HG02763 (cell line): ENCODE measurements around the gene GLS.
"Not testable (repeated sequence)": the region's sequence is repeated elsewhere in the genome, so short reads cannot be mapped to it uniquely, and the experiment has no call there.

ENCODE experiments used
- ATAC-seq: cut with Tn5 transposase; IDR thresholded peaks from one replicate; pipeline ENCODE4 v1.9.1; 2021; ENCODE audit warnings: mild to moderate bottlenecking, moderate library complexity; ENCODE audit not compliant: unreplicated experiment

Gene GLS

DNA sequence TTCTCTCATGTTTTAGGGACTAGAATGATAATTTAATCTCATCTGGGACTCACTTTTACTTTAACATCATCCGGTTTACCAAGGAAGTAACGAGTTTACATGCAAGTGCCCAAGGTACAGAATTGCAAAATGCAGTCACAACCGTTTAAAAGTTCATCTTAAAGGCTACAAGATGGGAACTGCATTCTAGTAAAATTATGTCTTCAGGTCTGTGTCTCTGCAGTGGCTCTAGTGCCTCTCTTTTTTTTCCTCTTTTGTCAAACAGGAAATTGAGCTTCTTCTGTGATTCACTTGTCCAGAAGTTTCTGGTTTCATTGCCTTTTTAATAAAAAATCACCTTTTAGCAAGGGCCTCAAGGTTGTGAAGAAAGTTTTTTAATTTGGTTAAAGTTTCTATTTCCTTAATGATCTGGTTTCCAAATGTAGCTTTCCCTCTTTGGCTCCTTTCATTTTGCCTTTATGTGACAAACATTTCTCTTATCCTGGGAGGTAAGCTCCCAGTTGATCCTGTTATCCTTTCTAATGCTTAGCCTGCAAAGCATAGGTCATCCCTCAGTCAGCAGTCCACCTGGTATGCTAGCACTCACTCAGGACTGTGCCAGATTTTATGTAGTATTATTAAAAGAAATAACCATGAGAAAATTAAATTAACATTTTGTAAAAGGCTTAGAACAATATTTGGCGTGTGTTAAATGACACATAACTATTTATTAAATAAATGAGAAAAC, 2.4 kb downstream of the GLS start:
- ATAC-seq, result no peak

DNA sequence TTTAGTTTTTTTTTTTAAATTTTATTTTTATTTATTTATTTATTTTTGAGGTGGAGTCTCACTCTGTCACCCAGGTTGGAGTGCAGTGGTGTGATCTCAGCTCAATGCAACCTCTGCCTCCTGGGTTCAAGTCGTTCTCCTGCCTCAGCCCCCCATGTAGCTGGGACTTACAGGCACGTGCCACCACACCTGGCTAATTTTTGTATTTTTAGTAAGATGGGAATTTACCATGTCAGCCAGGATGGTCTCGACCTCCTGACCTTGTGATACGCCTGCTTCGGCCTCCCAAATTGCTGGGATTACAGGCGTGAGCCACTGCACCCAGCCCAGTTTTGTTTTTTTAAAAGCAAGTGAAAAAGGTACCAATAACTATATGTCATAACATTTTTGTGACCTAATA, 5.2 kb downstream of the GLS start:
- not testable (repeated sequence) for ATAC-seq

DNA sequence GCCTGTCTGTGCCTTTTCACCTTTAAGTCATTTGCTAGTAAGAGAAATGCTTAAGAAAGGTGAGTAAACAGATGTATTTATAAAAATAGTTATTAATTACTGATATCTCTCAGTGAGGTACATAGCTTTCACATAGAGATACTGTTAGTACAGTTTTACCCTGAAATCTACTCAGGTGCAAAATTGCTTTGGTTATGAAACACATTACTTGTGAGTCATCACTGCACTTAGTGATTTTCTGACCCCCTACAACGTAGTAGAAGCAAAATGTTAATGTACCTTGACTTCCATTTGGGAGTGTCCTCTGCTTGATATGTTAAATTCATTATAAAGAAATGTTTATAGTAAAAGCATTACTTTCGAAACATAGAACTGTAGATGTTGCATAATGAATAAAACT, 6.5 kb downstream of the GLS start:
- peak; percentile 55 for ATAC-seq

DNA sequence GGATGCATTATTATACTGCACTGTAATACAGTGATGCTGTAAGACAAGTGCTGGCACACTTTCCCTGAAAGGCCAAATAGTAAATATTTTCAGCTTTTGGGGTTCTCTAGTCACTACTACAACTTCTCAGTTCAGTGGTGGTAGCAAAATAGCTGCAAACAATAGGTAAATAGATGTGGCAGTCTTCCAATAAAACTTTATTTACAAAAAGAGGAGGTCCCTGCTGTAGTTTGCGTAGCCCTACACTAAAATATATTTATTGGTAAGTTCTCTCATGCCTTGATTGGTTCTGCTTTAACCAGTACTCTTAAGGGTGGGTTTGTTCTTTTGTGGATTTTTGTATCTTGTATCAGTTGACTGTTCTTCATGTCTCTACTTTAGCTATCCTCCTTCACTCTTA, 7.8 kb downstream of the GLS start:
- ATAC-seq, result no peak

DNA sequence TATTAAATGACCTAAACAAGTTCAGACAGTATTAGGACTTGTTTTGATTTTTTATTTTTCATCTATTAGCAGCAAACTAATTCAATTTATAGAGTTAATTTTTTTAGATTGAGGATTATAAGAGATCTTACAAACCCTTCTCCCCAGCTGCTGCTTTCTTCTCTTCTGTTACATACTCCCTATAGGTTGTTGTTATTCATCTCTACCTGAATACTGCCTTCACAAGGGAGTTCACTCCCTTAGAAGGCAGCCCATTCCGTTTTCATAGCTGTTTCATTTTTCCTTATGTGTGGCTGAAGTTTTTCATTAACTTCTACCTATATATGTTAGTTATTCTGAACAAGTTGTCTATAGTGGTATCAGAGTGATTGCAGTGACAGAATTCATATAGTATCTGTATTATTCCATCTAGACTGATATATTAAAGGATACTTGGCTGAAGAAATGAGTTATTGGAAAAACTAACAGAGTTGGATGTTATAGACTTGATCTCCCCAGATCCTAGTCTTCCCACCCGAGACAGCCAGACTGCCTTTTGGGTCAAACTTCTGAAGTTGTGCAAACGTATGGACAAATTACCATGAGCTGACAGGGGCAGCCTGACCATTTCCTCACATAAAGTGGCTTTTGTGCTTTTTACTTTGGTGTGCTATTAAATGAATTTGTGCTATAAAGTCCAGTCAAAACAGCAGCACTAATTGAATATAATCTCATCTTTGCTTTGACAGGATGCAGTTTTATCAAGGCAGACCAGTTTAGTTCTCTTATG, 8.7 kb downstream of the GLS start:
- ATAC-seq, result no peak

DNA sequence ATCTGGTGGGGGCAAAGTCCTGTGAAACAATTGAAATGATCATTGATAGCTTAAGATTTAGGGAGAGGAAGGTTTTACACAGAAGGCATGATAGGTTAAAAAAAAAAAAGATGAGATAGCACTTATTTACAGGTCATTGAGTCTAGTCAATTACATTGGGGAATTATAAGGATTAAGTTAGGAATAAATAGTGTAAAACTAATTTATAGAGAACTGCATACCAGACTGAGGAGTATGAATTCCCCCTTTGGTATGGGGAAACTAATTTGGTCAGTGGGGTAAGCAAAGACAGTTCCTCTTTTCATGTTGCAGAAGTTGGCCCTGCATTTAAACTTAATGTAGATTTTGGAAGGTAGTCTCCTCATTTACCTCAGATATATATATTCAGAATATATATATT, 10.8 kb downstream of the GLS start:
- peak; percentile 35 for ATAC-seq

DNA sequence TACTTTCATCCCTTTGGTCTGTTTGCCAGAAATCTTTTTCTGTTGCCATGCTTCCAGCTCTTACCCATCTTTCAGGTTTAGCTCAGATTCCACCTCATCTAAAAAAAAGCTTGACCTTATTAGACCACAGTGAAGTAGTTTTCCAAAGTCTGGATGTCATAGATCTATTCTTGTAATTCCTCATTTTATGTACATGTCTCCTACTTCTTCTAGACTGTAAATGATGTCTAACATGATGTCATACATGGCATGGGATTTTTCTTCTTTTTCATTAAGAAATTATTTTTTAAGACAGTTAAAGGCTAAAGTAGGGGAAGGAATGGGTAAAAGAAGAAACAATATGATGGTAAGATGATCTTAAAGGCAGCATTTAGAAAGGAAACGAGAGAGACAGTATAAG, 11.3 kb downstream of the GLS start:
- ATAC-seq, result no peak

DNA sequence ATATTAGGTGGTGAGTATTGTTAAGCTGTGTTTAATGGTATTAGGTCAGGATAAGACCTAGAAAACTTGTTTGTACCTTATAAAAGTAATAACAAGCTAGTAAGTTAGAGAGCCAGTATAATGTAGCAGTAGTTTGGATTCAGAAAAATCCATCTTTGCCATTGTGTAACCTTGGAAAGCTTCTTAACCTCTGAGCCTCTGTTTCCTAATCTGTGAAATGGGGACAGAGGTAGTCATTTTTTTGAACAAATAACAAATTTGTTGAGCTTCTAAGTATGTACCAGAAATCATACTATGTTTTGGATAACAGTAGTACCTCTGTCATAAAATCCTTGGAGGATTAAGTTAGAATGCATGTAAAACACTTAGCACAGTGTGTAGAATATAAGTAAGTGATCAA, 12.5 kb downstream of the GLS start:
- no peak for ATAC-seq

DNA sequence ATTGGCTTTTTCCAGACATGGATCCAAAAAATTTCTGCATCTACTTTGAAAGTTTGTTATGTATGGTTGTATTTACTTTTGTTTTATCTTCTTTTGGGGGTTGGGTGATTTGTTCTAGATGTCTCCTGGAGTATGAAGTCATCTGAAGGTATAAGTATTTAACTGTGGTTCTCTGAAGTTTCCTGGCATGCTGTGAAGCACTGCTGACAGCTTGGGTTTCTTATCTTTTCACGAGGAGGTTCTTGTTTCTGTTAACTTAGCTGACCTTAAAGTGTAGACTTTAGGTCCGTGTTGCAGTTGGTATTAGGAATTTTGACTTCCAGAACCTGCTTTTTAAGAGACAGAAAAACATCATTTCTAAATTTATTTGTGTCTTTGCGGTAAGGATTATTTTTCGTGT, 15.9 kb downstream of the GLS start:
- no peak for ATAC-seq

DNA sequence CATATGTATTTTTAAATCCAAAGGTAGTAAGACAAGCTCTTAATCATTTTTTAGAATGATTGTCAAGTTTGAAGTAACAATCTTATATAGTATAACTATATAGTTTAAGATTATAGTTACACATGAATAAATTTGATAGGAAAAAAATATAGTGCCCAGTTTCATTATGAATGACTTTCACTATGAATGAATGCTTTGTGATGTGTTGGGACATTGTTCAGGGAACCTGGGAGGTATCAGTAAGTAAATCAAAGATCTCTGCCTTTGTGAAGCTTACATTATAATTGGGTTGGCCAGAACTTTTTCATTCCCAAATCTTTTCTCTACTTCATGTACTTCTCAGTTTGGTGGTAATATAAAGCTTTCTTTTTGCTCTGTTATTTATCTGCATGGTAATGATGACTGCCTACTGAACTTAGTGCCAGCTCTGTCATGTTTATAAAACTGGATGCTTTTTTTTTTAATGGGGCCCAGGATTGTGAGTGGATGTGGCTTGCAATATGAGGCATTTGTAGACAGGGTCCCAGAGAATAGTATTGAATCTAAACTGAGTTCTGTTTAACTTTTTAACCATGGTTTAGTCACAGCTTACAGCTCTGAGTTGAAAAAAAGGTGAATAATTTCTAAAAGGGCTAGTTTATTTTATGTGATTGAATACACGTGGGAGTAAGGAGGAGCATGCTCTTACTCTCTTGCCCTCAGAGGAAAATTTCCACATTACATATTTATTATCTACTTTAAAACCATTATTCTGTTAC, 23.3 kb downstream of the GLS start:
- no peak for ATAC-seq

DNA sequence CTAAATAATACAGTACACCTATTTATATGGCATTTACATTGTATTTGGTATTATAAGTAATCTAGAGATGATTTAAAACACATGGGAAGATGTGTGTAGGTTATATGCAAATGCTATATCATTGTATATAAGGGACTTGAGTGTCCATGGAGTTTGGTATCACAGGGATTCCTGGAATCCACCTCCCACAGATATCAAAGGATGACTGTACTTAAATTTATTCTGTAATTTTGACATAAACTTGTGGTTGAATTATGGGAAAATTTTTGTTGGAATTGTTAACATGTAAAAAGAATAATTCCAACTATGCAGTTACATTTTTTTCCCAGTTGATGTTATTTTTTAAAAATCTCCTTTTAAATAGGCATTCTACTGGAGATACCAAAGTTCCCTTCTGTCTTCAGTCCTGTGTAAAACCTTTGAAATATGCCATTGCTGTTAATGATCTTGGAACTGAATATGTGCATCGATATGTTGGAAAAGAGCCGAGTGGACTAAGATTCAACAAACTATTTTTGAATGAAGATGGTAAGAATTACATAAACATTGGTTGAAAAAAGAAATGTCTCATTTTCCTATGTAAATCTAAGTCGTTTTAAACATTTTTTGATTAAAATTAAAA, 24.1 kb downstream of the GLS start:
- no peak for ATAC-seq

DNA sequence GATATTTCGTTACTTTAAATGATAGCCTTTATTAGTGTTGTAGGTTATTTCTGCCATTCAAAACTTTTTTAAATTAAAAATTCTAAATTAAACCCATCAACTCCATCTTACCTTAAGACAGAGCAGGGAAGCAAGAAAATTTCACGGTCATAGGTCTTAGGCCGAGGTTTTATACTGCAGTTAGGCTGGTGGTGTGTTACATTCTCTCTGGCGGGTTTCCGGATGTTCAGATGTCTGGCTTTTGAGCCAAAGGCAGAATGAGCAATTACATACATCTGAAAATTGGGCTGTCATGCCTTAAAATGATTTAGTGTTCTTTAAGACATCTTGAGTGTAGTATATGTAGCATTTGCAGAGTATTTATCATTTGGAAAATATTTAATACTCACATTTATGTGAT, 27.9 kb downstream of the GLS start:
- ATAC-seq, result no peak

DNA sequence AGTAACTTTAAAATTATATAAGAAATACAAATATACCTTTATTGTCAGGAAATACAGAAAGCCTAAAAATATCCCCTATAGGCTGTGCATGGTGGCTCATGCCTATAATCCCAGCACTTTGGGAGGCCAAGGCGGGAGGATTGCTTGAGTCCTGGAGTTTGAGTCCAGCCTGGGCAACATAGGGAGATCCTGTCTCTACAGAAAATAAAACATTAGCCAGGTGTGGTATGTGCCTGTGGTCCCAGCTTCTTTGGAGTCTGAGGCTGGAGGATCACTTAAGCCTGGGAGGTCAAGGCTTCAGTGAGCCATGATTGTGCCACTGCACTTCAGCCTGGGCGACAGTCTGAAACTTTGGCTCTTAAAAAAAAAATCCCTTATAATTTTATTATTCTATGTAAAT, 29.1 kb downstream of the GLS start:
- no peak for ATAC-seq

DNA sequence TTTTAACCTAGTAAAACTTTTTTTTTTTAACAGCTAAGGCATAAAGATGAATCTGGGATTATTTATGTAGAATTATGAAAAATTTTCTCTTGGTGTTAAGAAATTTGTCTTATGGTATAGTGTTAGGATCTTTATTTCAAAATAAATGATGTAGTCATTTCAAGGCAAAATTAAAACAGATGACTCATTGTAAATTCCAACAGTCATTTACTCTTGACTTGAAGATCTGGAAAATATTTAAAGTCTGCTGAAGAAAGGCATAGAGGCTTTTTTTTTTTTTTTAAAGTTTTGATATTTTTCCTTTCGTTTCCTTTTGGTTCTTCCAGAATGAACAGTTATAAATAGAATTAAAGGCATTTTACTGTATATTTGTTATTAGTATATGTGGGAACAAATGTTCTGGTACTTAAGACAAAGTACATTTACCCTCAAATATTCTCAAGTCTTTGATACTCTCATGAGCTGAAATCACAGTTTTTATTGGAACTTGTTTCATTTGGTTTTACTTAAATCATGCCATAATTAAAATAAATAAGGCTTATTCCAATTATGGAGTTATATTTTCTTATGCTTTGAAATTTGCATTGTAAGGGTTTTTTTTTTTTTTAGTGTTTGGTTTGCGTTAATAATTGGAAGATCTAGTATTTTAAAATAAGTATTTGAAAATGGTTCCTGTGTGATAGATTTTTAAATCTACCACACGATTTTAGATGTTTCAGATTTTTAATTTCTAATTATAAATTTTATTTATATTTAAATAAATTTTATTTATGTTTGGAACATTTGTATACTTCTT, 29.9 kb downstream of the GLS start:
- ATAC-seq, result no peak

DNA sequence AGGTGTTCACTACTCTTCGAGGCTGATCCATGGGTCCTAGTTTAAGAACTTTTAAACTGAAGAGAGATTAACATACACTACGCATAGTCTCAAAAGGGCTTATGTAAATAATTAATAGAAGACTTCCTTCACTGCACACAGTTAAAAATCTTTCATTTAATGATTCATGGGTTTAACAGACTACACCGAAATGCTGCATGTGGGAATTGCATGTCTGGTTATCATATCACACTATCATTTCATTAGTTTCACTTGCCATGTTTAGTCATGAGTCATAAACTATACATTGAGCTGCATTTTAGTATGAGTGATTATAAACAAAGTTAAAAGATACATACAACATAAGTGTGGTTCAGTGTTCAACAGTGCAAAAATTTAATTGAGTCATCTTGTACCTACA, 31.2 kb downstream of the GLS start:
- peak; percentile 73 for ATAC-seq

DNA sequence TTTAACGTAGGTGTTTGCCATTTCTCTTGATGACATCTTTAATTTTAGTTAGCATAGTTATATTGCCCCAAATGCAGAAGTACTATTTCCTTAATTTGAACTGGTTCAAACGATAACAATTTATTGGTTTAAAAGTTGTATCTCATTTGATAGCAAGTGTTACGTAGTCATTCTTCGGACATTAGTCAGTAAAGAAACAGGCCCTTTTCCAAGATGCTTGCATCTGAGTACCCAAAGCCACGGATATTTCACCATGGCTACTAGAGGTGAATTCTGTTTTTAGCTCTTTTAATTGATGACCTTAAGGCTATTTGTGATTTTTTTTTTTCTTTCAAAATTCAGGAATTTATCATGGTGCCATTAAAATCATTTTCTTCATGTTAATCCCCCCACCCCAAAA, 32.1 kb downstream of the GLS start:
- no peak for ATAC-seq

DNA sequence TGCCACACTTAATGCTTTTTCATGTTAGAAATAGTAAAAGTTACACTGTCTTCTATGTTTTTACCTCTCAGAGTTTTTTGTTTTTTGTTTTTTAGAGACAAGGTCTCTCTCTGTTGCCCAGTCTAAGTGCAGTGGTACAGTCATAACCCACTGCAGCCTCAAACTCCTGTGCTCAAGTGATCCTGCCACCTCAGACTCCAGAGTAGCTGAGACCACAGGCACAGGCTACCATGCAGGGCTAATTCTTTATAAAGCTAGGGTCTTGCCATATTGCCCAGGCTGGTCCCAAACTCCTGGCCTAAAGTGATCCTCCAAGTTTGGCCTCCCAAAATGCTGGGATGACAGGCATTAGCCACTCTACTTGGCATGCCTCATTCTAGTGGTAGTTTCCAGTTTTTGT, 33.1 kb downstream of the GLS start:
- no peak for ATAC-seq

DNA sequence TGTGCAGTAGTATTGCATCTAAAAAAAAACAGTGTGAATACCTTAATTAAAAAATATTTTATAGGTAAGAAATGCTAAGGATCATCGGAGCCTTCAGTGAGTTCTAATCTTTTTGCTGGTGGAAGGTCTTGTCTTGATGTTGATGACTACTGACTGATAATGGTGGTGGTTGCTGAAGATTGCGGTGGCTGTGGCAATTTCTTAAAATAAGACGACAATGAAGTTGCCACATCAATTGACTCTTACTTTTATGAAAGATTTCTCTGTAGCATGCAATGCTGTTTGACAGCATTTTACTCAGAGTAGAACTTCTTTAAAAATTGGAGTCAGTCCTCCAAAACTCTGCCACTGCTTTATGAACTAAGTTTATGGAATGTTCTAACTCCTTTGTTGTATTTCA, 36.2 kb downstream of the GLS start:
- ATAC-seq, result no peak

DNA sequence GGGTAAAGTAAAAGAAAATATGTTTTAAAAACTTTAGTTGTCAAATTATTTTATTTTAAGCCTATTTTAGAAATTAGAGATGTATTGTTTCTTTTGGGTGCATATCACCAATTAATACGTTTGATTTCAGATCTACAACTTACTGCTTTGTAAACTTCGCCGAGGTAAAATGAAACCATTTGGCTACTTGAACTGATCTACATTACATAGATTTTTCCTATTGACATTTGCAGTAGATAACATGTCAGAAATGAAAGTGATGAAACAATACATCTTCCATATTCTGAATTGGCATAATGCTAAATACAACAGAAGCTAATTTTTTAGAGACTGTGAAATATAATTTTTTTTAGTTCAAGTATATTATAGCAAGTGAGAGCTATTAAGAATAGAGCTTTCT, 39.5 kb downstream of the GLS start:
- no peak for ATAC-seq

DNA sequence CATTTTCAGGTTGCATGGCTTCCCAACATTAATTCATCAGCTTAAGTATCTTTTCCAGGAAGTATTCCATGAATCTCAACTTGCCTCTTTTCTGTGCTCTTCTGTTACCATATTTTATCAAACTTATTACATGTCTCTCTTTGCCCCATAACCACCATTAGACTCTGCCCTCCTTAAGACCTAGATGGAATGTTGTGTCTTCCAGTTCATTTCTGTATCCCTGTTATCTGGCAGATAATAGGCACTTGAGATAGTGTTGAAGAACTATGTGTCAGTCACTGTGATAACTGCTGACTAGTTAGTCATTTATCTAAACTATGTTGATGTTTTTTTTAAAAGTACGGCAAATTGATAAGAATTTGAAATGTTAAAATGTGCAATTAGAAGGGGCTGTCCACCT, 41.8 kb downstream of the GLS start:
- ATAC-seq, result no peak

DNA sequence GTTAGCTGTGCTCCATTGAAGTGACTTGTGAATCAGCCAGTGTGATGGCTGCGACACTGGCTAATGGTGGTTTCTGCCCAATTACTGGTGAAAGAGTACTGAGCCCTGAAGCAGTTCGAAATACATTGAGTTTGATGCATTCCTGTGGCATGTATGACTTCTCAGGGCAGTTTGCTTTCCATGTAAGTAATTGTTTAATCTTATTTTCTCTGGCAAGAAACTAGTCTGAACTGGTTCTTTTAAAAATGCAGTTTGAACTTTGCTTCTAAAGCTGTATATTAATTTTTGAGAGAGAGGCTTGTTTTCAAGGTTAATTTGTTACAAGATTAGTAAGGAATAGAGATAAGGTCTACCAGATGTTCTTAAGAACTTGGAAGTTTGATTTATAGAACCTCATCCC, 46.7 kb downstream of the GLS start:
- ATAC-seq, result no peak
